Measurements from ENCODE around the gene C17orf113.

C17orf113 gene

DNA sequence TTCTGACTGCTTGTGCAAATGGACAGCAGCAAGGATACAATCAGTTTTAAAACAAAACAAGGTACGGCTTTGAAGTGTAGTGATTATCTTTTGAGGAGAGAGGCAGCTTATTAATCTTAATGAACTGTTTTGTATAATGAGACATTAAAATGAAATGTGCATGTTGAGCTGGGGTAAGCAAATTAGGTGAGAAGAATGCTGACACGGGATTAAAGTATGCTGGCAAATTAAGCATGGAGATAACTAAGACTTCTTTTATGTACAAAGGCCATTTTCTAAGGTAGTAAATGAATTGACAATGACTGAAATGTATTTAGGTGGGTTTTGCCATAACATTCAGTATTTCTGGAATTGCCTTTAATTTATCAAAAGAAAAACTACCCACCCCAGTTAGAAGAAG is 51.9 kb downstream of the C17orf113 start:
- no peak for TF ChIP-seq GATA3 (IDR thresholded peaks at IDR 0.05; ENCODE audit: low read depth, low read length)
- TF ChIP-seq GATA2 (IDR thresholded peaks at IDR 0.05; ENCODE audit: low read depth, low read length), result no peak

GRCh38 chr17:41996855-41997164 is 53.6 kb downstream of the C17orf113 start:
- TF ChIP-seq GATA2 (IDR thresholded peaks at IDR 0.05; ENCODE audit: low read depth, low read length) (no peak), GATA3 (IDR thresholded peaks at IDR 0.05; ENCODE audit: low read depth, low read length) (no peak)

GRCh38 chr17:41992576-41992975 is 57.8 kb downstream of the C17orf113 start:
- TF ChIP-seq GATA2 (IDR thresholded peaks at IDR 0.05; ENCODE audit: low read depth, low read length), result no peak
- no peak for TF ChIP-seq GATA3 (IDR thresholded peaks at IDR 0.05; ENCODE audit: low read depth, low read length)

DNA sequence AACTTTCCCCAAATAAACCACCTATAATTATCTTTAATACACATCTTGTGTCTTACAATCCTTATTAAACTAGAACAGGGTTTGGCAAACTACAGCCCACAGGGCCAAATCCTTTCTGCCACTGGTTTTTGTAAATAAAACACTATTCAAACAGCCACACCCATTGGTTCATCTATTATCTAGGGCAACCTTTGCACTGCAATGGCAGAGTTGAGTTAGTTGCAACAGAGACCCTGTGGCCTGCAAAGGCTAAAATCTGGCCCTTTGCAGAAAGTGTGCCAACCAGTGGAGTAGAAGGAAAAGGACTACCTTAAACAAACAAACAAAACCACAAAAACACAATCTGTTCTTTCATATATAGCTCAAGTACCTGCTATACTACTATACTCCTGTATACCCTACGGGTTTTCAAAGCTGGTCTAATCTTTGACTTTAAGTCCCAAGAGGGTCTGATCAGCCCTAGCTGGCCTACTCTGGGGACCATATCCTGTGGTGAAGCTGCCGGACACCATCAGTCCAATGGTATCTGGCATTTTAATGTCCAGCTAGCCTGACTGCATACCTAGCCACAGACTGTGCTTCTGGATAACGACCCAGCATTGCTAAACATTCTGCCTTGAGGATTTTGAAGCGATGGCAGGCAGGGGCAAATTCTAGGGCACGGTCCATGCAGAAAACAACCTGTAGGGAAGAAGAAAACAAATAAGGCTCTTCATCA is 60.5 kb downstream of the C17orf113 start:
- TF ChIP-seq GATA3 (IDR thresholded peaks at IDR 0.05; ENCODE audit: low read depth, low read length) (no peak), GATA2 (IDR thresholded peaks at IDR 0.05; ENCODE audit: low read depth, low read length) (no peak)

GRCh38 chr17:41988418-41988817 is 62.0 kb downstream of the C17orf113 start:
- TF ChIP-seq GATA2 (IDR thresholded peaks at IDR 0.05; ENCODE audit: low read depth, low read length), result no peak
- TF ChIP-seq GATA3 (IDR thresholded peaks at IDR 0.05; ENCODE audit: low read depth, low read length), result no peak

All from SH-SY5Y (cell line).